ENCODE data around the gene ARFRP1. TPM values are rescaled to one million over a fixed set of nuclear protein-coding genes. Genes with fewer than 3 reads are reported as not detected.

The ARFRP1 gene
- total and polyA plus RNA-seq, 2 experiments from 2014 or later = 16.7 to 24.6 TPM

- Histone ChIP-seq H3F3A (replicated peaks; ENCODE audit: low read depth) (peaks cover 4% of the 10 kb centered on the region; the same call in 1 of the 2 replicates), H3K27ac (ENCODE audit: low read depth) (no peak overlapping the region), H3K4me2 (peak overlapping the region; percentile 95), H3K4me1 (ENCODE audit: insufficient read depth) (peaks cover 16% of the 10 kb centered on the region), H3K79me2 (replicated peaks; ENCODE audit: insufficient read depth) (peaks cover 8% of the 10 kb centered on the region), H3K4me3 (peak overlapping the region; percentile 99), H3K27me3 (ENCODE audit: insufficient read depth) (no peaks in the 10 kb centered on the region), H4K20me1 (replicated peaks; ENCODE audit: insufficient read depth) (no peaks in the 10 kb centered on the region; the same call in 1 of the 2 replicates), H3K36me3 (ENCODE audit: insufficient read depth) (no peaks in the 10 kb centered on the region), H3K9me2 (ENCODE audit: insufficient read depth) (no peaks in the 10 kb centered on the region), H2AFZ (peak overlapping the region; percentile 99; the same call in 1 of the 2 replicates)
- no peaks in the 10 kb centered on the region for H3K9me3 Mint-ChIP-seq
- peaks cover 27% of the 10 kb centered on the region for H3K36me3 Mint-ChIP-seq (ENCODE audit: low read depth)
- no peak for TF ChIP-seq POLR2AphosphoS5 (IDR thresholded peaks at IDR 0.05; ENCODE audit: low read depth)
- TF ChIP-seq EZH2phosphoT487 (IDR thresholded peaks at IDR 0.05; ENCODE audit: unreplicated experiment) = no peak
- TF ChIP-seq EZH2 (IDR thresholded peaks at IDR 0.05; ENCODE audit: low read depth, unreplicated experiment) = no peak
- TF ChIP-seq NANOG (IDR thresholded peaks at IDR 0.05; ENCODE audit: borderline replicate concordance) = no peak
- TF ChIP-seq CREB1 (CRISPR knock-in tag; IDR thresholded peaks at IDR 0.05; ENCODE audit: low read depth) = no peak
- no peak for TF ChIP-seq STAT1 (IDR thresholded peaks at IDR 0.05; ENCODE audit: unreplicated experiment)
- TF ChIP-seq JUNB (IDR thresholded peaks at IDR 0.05; ENCODE audit: unreplicated experiment) = no peak
- no peak for TF ChIP-seq ZNF114 (CRISPR knock-in tag; IDR thresholded peaks at IDR 0.05)
- no peak for TF ChIP-seq REST (IDR thresholded peaks at IDR 0.05; ENCODE audit: unreplicated experiment)
- TF ChIP-seq ZNF331 (CRISPR knock-in tag; IDR thresholded peaks at IDR 0.05; ENCODE audit: low read depth) = no peak
- peak overlapping the region; percentile 98 for H3K27ac Mint-ChIP-seq
- DNase-seq (ENCODE audit: low spot score) (no peak), ATAC-seq (peak; percentile 23)
- H3K27me3 Mint-ChIP-seq (ENCODE audit: insufficient read depth, low read depth, poor library complexity) = peaks cover 10% of the 10 kb centered on the region
- H3K4me1 Mint-ChIP-seq = peaks cover 31% of the 10 kb centered on the region
- peak overlapping the region; percentile 99 for H3K4me3 Mint-ChIP-seq
Observed at GRCh38 chr20:63658749-63659187, 49.0 kb downstream of the ARFRP1 start.

- Mint-ChIP-seq H3K4me3 (peak within 1 kb of the TSS; percentile 99), H3K27ac (peak within 1 kb of the TSS; percentile 98), H3K36me3 (ENCODE audit: low read depth) (peaks cover 25% of the 10 kb centered on the region), H3K4me1 (peaks cover 32% of the 10 kb centered on the region), H3K9me3 (no peaks in the 10 kb centered on the region), H3K27me3 (ENCODE audit: insufficient read depth, low read depth, poor library complexity) (peaks cover 10% of the 10 kb centered on the region)
- no peaks in the 10 kb centered on the region for H3K36me3 ChIP-seq (ENCODE audit: insufficient read depth)
- H3K9me2 ChIP-seq (ENCODE audit: insufficient read depth) = no peaks in the 10 kb centered on the region
- H3K27ac ChIP-seq (ENCODE audit: low read depth) = peak within 1 kb of the TSS; percentile 80
- H4K20me1 ChIP-seq (replicated peaks; ENCODE audit: insufficient read depth) = no peaks in the 10 kb centered on the region; the same call in 1 of the 2 replicates
- peak within 1 kb of the TSS; percentile 95 for H3K4me2 ChIP-seq
- peaks cover 8% of the 10 kb centered on the region for H3K79me2 ChIP-seq (replicated peaks; ENCODE audit: insufficient read depth)
- ATAC-seq = peak; percentile 84
- H3K4me1 ChIP-seq (ENCODE audit: insufficient read depth) = peaks cover 16% of the 10 kb centered on the region
- TF ChIP-seq CREB1 (CRISPR knock-in tag; IDR thresholded peaks at IDR 0.05; ENCODE audit: low read depth) (peak; percentile 72), EZH2 (IDR thresholded peaks at IDR 0.05; ENCODE audit: low read depth, unreplicated experiment) (no peak), POLR2AphosphoS5 (IDR thresholded peaks at IDR 0.05; ENCODE audit: low read depth) (peak; percentile 53), ETS1 (IDR thresholded peaks at IDR 0.05) (peak; percentile 87)
- H3K4me3 ChIP-seq = peak within 1 kb of the TSS; percentile 99
- peak; percentile 96 for DNase-seq (ENCODE audit: low spot score)
- peak within 1 kb of the TSS; percentile 99 for H2AFZ ChIP-seq
- H3K27me3 ChIP-seq (ENCODE audit: insufficient read depth) = no peaks in the 10 kb centered on the region
- peaks cover 4% of the 10 kb centered on the region; the same call in 1 of the 2 replicates for H3F3A ChIP-seq (replicated peaks; ENCODE audit: low read depth)
Observed at GRCh38 chr20:63657937-63658748, 49.6 kb downstream of the ARFRP1 start, which contains the start of gene RTEL1. TSS of gene RTEL1 (plus strand) at chr20:63658312. CDS start at chr20:63659403, 1,091 bp downstream.
